ENCODE results near the gene RSPH6A. TPM values are rescaled to one million over a fixed set of nuclear protein-coding genes. Genes with fewer than 3 reads are reported as not detected.

The RSPH6A gene
- total RNA-seq, 2 donors from 2014 or later: not detected

GRCh38 chr19:45828945-45829344 lies 13.8 kb upstream of the RSPH6A start:
- ATAC-seq (ENCODE audit: insufficient number of reproducible peaks, low FRiP score, low read depth) (no peak), DNase-seq (ENCODE audit: low spot score) (no peak)
- no peak for TF ChIP-seq CTCF (IDR thresholded peaks at IDR 0.05)
- H3K4me3 ChIP-seq: no peak overlapping the region
- H3K4me1 ChIP-seq (ENCODE audit: control insufficient read depth in 1 of 2, low read depth in 2 of 2): no peaks in the 10 kb centered on the region
- H3K9me3 ChIP-seq: no peaks in the 10 kb centered on the region
- no peaks in the 10 kb centered on the region for H3K27me3 ChIP-seq (replicated peaks; ENCODE audit: insufficient read depth)
- H3K36me3 ChIP-seq: peaks cover 87% of the 10 kb centered on the region
- no peak overlapping the region for H3K27ac ChIP-seq

- H3K9me3 ChIP-seq: no peaks in the 10 kb centered on the region
- H3K4me3 ChIP-seq: no peak overlapping the region
- H3K4me1 ChIP-seq (ENCODE audit: control insufficient read depth in 1 of 2, low read depth in 2 of 2): no peaks in the 10 kb centered on the region
- ATAC-seq (ENCODE audit: insufficient number of reproducible peaks, low FRiP score, low read depth) (no peak), DNase-seq (ENCODE audit: low spot score) (no peak)
- H3K27ac ChIP-seq: no peak overlapping the region
- H3K36me3 ChIP-seq: peaks cover 83% of the 10 kb centered on the region
- no peak for TF ChIP-seq CTCF (IDR thresholded peaks at IDR 0.05)
- no peaks in the 10 kb centered on the region for H3K27me3 ChIP-seq (replicated peaks; ENCODE audit: insufficient read depth)
These were observed 13.4 kb upstream of the RSPH6A start for GRCh38 chr19:45828523-45828922.

GRCh38 chr19:45827459-45828093 lies 12.5 kb upstream of the RSPH6A start:
- Histone ChIP-seq H3K4me3 (no peak overlapping the region), H3K36me3 (peaks cover 90% of the 10 kb centered on the region), H3K27ac (no peak overlapping the region), H3K27me3 (replicated peaks; ENCODE audit: insufficient read depth) (no peaks in the 10 kb centered on the region), H3K9me3 (no peaks in the 10 kb centered on the region), H3K4me1 (ENCODE audit: control insufficient read depth in 1 of 2, low read depth in 2 of 2) (no peaks in the 10 kb centered on the region)
- no peak for DNase-seq (ENCODE audit: low spot score)
- no peak for ATAC-seq (ENCODE audit: insufficient number of reproducible peaks, low FRiP score, low read depth)
- TF ChIP-seq CTCF (IDR thresholded peaks at IDR 0.05): no peak

- no peak overlapping the region for H3K27ac ChIP-seq
- TF ChIP-seq CTCF (IDR thresholded peaks at IDR 0.05): no peak
These were observed 11.8 kb upstream of the RSPH6A start for GRCh38 chr19:45826934-45827333.

GRCh38 chr19:45825917-45826893 lies 11.1 kb upstream of the RSPH6A start:
- DNase-seq (ENCODE audit: low spot score) (no peak), ATAC-seq (ENCODE audit: insufficient number of reproducible peaks, low FRiP score, low read depth) (no peak)
- TF ChIP-seq CTCF (IDR thresholded peaks at IDR 0.05): no peak
- Histone ChIP-seq H3K27me3 (replicated peaks; ENCODE audit: insufficient read depth) (no peaks in the 10 kb centered on the region), H3K9me3 (no peaks in the 10 kb centered on the region), H3K4me3 (no peak overlapping the region), H3K4me1 (ENCODE audit: control insufficient read depth in 1 of 2, low read depth in 2 of 2) (no peaks in the 10 kb centered on the region), H3K27ac (no peak overlapping the region), H3K36me3 (peaks cover 82% of the 10 kb centered on the region)

More at GRCh38 chr19:45826934-45827333, 11.8 kb upstream of the RSPH6A start:
- DNase-seq (ENCODE audit: low spot score) (no peak), ATAC-seq (ENCODE audit: insufficient number of reproducible peaks, low FRiP score, low read depth) (no peak)
- peaks cover 89% of the 10 kb centered on the region for H3K36me3 ChIP-seq
- no peaks in the 10 kb centered on the region for H3K27me3 ChIP-seq (replicated peaks; ENCODE audit: insufficient read depth)
- H3K4me1 ChIP-seq (ENCODE audit: control insufficient read depth in 1 of 2, low read depth in 2 of 2): no peaks in the 10 kb centered on the region
- H3K4me3 ChIP-seq: no peak overlapping the region
- no peaks in the 10 kb centered on the region for H3K9me3 ChIP-seq
